ENCODE measurements around the gene EPO.

DNA sequence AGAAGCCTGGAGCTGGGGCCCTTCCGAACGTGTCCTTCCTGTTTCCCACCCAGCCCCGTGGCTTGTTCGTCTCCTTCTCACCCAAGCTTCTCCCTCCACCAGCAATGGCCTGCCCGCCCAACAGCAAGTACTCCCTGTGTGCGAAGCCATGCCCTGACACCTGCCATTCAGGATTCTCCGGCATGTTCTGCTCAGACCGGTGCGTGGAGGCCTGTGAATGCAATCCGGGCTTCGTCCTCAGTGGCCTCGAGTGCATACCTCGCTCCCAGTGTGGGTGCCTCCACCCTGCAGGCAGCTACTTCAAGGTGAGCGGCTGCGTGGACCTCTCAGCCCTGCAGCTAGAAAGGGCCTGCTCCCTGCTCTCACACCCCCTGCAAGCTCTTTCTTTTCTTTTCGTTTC is 45.0 kb downstream of the EPO start:
- no peak for TF ChIP-seq POLR2A (IDR thresholded peaks at IDR 0.05)
- TF ChIP-seq, protein P1, sequence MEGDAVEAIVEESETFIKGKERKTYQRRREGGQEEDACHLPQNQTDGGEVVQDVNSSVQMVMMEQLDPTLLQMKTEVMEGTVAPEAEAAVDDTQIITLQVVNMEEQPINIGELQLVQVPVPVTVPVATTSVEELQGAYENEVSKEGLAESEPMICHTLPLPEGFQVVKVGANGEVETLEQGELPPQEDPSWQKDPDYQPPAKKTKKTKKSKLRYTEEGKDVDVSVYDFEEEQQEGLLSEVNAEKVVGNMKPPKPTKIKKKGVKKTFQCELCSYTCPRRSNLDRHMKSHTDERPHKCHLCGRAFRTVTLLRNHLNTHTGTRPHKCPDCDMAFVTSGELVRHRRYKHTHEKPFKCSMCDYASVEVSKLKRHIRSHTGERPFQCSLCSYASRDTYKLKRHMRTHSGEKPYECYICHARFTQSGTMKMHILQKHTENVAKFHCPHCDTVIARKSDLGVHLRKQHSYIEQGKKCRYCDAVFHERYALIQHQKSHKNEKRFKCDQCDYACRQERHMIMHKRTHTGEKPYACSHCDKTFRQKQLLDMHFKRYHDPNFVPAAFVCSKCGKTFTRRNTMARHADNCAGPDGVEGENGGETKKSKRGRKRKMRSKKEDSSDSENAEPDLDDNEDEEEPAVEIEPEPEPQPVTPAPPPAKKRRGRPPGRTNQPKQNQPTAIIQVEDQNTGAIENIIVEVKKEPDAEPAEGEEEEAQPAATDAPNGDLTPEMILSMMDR (IDR thresholded peaks at IDR 0.05) = no peak

Measured in body of pancreas (tissue), 4 donors.